Neutrophil (primary cell): ENCODE data around the gene DUSP16.

Experiments used
- H3K27ac ChIP-seq: fragments of 200-600 bp; sonication (generic); 2 replicates; pipeline ENCODE4 v1.5.1; 2016; ENCODE audit warnings: mild to moderate bottlenecking, moderate library complexity
- H3K27me3 ChIP-seq: fragments of 200-600 bp; sonication (generic); 2 replicates; pipeline ENCODE4 v1.6.0; 2016; ENCODE audit warnings: mild to moderate bottlenecking
- H3K36me3 ChIP-seq: fragments of 200-600 bp; sonication (generic); 2 replicates; pipeline ENCODE4 v1.5.1; 2017
- H3K4me1 ChIP-seq, 2 experiments: fragments of 200-600 bp in 1 of 2; sonication (generic) in 1 of 2; 1 replicate in 1 of 2; 2 replicates in 1 of 2; pipeline versions ENCODE4 v1.5.1 to v1.6.1; 2013 to 2016; ENCODE audit warnings: low read depth in 1 of 2, low read length in 1 of 2, mild to moderate bottlenecking in 1 of 2, moderate library complexity in 1 of 2; ENCODE audit not compliant: control insufficient read depth in 1 of 2, insufficient read depth in 1 of 2
- H3K4me3 ChIP-seq, 2 experiments: fragments of 200-600 bp in 1 of 2; sonication (generic) in 1 of 2; 1 replicate in 1 of 2; 2 replicates in 1 of 2; pipeline ENCODE4 v1.5.1; 2013 to 2016; ENCODE audit warnings: low read depth in 1 of 2, low read length in 1 of 2, mild to moderate bottlenecking in 1 of 2, moderate library complexity in 1 of 2
- H3K9me3 ChIP-seq: fragments of 200-600 bp; sonication (generic); 2 replicates; pipeline ENCODE4 v1.5.1; 2016
- CTCF ChIP-seq: fragments of 200-600 bp; sonication (generic); IDR thresholded peaks from 2 replicates; pipeline ENCODE4 v1.5.1; 2016; ENCODE audit warnings: antibody characterized with exemption

DUSP16 gene

GRCh38 chr12:12451098-12451497 is 111.6 kb downstream of the DUSP16 start:
- no peaks in the 10 kb centered on the region for H3K27me3 ChIP-seq

GRCh38 chr12:12450043-12450471 is 112.6 kb downstream of the DUSP16 start:
- H3K9me3 ChIP-seq = no peaks in the 10 kb centered on the region
- H3K36me3 ChIP-seq = no peaks in the 10 kb centered on the region
- TF ChIP-seq CTCF = no peak
- H3K27me3 ChIP-seq = no peaks in the 10 kb centered on the region
- H3K4me3 ChIP-seq = no peak overlapping the region
- peak overlapping the region; percentile 61 for H3K27ac ChIP-seq
- peaks cover 33 to 36% of the 10 kb centered on the region in 2 experiments for H3K4me1 ChIP-seq

More at GRCh38 chr12:12451098-12451497, 111.6 kb downstream of the DUSP16 start:
- H3K4me3 ChIP-seq = no peak overlapping the region
- H3K36me3 ChIP-seq = no peaks in the 10 kb centered on the region
- no peaks in the 10 kb centered on the region for H3K9me3 ChIP-seq
- TF ChIP-seq CTCF = no peak
- H3K27ac ChIP-seq = no peak overlapping the region
- peaks cover 33 to 35% of the 10 kb centered on the region in 2 experiments for H3K4me1 ChIP-seq

- no peak for TF ChIP-seq CTCF
- no peak overlapping the region for H3K4me3 ChIP-seq
- H3K36me3 ChIP-seq = no peaks in the 10 kb centered on the region
These were observed 113.1 kb downstream of the DUSP16 start for GRCh38 chr12:12449533-12450025.

GRCh38 chr12:12447837-12448236 is 114.8 kb downstream of the DUSP16 start:
- Histone ChIP-seq H3K27ac (peak overlapping the region; percentile 28), H3K36me3 (no peaks in the 10 kb centered on the region), H3K4me3 (no peak overlapping the region), H3K27me3 (no peaks in the 10 kb centered on the region), H3K9me3 (no peaks in the 10 kb centered on the region), H3K4me1 (peaks cover 33 to 36% of the 10 kb centered on the region in 2 experiments)
- TF ChIP-seq CTCF = no peak

More at GRCh38 chr12:12449533-12450025, 113.1 kb downstream of the DUSP16 start:
- Histone ChIP-seq H3K27ac (peak overlapping the region; percentile 61), H3K4me1 (peaks cover 33 to 36% of the 10 kb centered on the region in 2 experiments), H3K9me3 (no peaks in the 10 kb centered on the region), H3K27me3 (no peaks in the 10 kb centered on the region)

GRCh38 chr12:12447236-12447635 is 115.4 kb downstream of the DUSP16 start:
- H3K27me3 ChIP-seq = no peaks in the 10 kb centered on the region
- H3K36me3 ChIP-seq = no peaks in the 10 kb centered on the region
- peaks cover 33 to 36% of the 10 kb centered on the region in 2 experiments for H3K4me1 ChIP-seq
- no peak overlapping the region for H3K4me3 ChIP-seq
- no peak for TF ChIP-seq CTCF
- no peaks in the 10 kb centered on the region for H3K9me3 ChIP-seq
- H3K27ac ChIP-seq = peak overlapping the region; percentile 28

- Histone ChIP-seq H3K4me1 (peaks cover 33 to 36% of the 10 kb centered on the region in 2 experiments), H3K27ac (peak overlapping the region; percentile 51), H3K4me3 (no peak overlapping the region), H3K9me3 (no peaks in the 10 kb centered on the region), H3K27me3 (no peaks in the 10 kb centered on the region), H3K36me3 (no peaks in the 10 kb centered on the region)
- TF ChIP-seq CTCF = no peak
These were observed 115.9 kb downstream of the DUSP16 start for GRCh38 chr12:12446786-12447185.
